SK-N-SH (cell line): Measurements from ENCODE around the gene P2RX5. TPM values are rescaled to one million over a fixed set of nuclear protein-coding genes. Genes with fewer than 3 reads are reported as not detected.

Source experiments
- CTCF ChIA-PET: fragments of 300-600, 350-600 bp; formaldehyde crosslinking; extraction: SDS; loops from one replicate; lab custom pipeline; 2021; lab: Yijun Ruan, JAX
- POLR2A ChIA-PET: fragments of 350-600 bp; sonication (Branson Sonifier 250); formaldehyde crosslinking; extraction: SDS; loops from one replicate; lab custom pipeline; 2020; ENCODE audit warnings: antibody characterized with exemption, inconsistent platforms; lab: Yijun Ruan, JAX
- DNase-seq: peaks from one replicate; pipeline ENCODE4 v3.0.0; 2012
- H2AFZ ChIP-seq: fragments of 200-600 bp; sonication (generic); 2 replicates; pipeline ENCODE4 v1.8.1; 2016; ENCODE audit warnings: antibody characterized with exemption, mild to moderate bottlenecking, low read depth
- H3F3A ChIP-seq: fragments of 200-600 bp; sonication (generic); replicated peaks from 2 replicates; pipeline ENCODE3; 2016; ENCODE audit warnings: antibody characterized with exemption, mild to moderate bottlenecking; ENCODE audit not compliant: insufficient read depth
- H3K27ac ChIP-seq, 2 experiments: fragments of 200-500 bp in 1 of 2; fragments of 200-600 bp in 1 of 2; sonication (Bioruptor generic) in 1 of 2; sonication (generic), shearing (Covaris generic) in 1 of 2; 2 replicates each; pipeline versions ENCODE4 v1.5.1 to v1.6.1; 2014 to 2016; ENCODE audit warnings: low read depth in 2 of 2, inconsistent platforms in 1 of 2, low read length in 1 of 2, mild to moderate bottlenecking in 1 of 2, mixed read lengths in 1 of 2
- H3K27me3 ChIP-seq: fragments of 200-600 bp; sonication (generic), shearing (Covaris generic); 2 replicates; pipeline ENCODE4 v1.6.1; 2016; ENCODE audit warnings: mixed run types; ENCODE audit not compliant: insufficient read depth
- H3K36me3 ChIP-seq, 2 experiments: fragments of 200-500 bp in 1 of 2; fragments of 200-600 bp in 1 of 2; sonication (Bioruptor generic) in 1 of 2; sonication (generic) in 1 of 2; replicated peaks in 1 of 2; 2 replicates each; pipeline versions ENCODE3 to v1.5.1; 2014 to 2016; ENCODE audit warnings: low read length in 1 of 2, mild to moderate bottlenecking in 1 of 2; ENCODE audit not compliant: insufficient read depth in 2 of 2, control insufficient read depth in 1 of 2
- H3K4me1 ChIP-seq, 2 experiments: fragments of 200-500 bp in 1 of 2; fragments of 200-600 bp in 1 of 2; sonication (Bioruptor generic) in 1 of 2; sonication (generic), shearing (Covaris generic) in 1 of 2; 2 replicates each; pipeline versions ENCODE4 v1.5.1 to v1.6.1; 2014 to 2016; ENCODE audit warnings: low read depth in 1 of 2, low read length in 1 of 2, mixed run types in 1 of 2; ENCODE audit not compliant: insufficient read depth in 2 of 2, control insufficient read depth in 1 of 2
- H3K4me2 ChIP-seq: fragments of 200-600 bp; sonication (generic), shearing (Covaris generic); 2 replicates; pipeline ENCODE4 v1.6.1; 2017; ENCODE audit warnings: mixed run types
- H3K4me3 ChIP-seq, 2 experiments: fragments of 200-500 bp in 1 of 2; fragments of 200-600 bp in 1 of 2; sonication (Bioruptor generic) in 1 of 2; sonication (generic), shearing (Covaris generic) in 1 of 2; 2 replicates each; pipeline versions ENCODE4 v1.5.1 to v1.8.1; 2014 to 2016; ENCODE audit warnings: low read depth in 2 of 2, inconsistent platforms in 1 of 2, low read length in 1 of 2, mild to moderate bottlenecking in 1 of 2, mixed read lengths in 1 of 2, moderate library complexity in 1 of 2
- H3K79me2 ChIP-seq: fragments of 200-600 bp; sonication (generic); 2 replicates; pipeline ENCODE4 v1.8.1; 2017; ENCODE audit warnings: mild to moderate bottlenecking; ENCODE audit not compliant: insufficient read depth
- H3K9ac ChIP-seq: fragments of 200-600 bp; sonication (generic); 2 replicates; pipeline ENCODE4 v1.6.1; 2017; ENCODE audit warnings: mixed run types
- H3K9me2 ChIP-seq: fragments of 200-600 bp; sonication (generic); 2 replicates; pipeline ENCODE4 v1.6.1; 2017; ENCODE audit warnings: mixed run types
- H3K9me3 ChIP-seq: fragments of 200-600 bp; sonication (generic); 2 replicates; pipeline ENCODE4 v1.6.1; 2017; ENCODE audit warnings: mixed run types, mild to moderate bottlenecking, moderate library complexity
- H4K20me1 ChIP-seq: fragments of 200-600 bp; sonication (generic); 2 replicates; pipeline ENCODE4 v1.6.1; 2017; ENCODE audit warnings: mild to moderate bottlenecking, mixed run types; ENCODE audit not compliant: insufficient read depth
- CHD2 ChIP-seq: fragments of 150-350 bp; IDR thresholded peaks from 2 replicates; pipeline ENCODE4 v1.6.1; 2018; ENCODE audit warnings: low read length; ENCODE audit not compliant: partially characterized antibody
- CTCF ChIP-seq: fragments of 200-600 bp; sonication (generic); IDR thresholded peaks from 2 replicates; pipeline ENCODE4 v1.6.1; 2017; ENCODE audit warnings: antibody characterized with exemption, mild to moderate bottlenecking, moderate library complexity
- ELF1 ChIP-seq: IDR thresholded peaks from 2 replicates; pipeline ENCODE4 v1.4.0; 2012
- EP300 ChIP-seq, 2 experiments: IDR thresholded peaks; 2 replicates each; pipeline versions ENCODE4 v1.4.0 to v1.6.1; 2012; ENCODE audit warnings: borderline replicate concordance in 1 of 2, low read depth in 1 of 2, low read length in 1 of 2
- FOXJ3 ChIP-seq: sonication (generic); formaldehyde crosslinking; IDR thresholded peaks from 2 replicates; pipeline ENCODE4 v1.5.1; 2020; ENCODE audit warnings: mild to moderate bottlenecking, missing genetic modification reagents
- GATA2 ChIP-seq: sonication (generic); formaldehyde crosslinking; IDR thresholded peaks from 2 replicates; pipeline ENCODE4 v1.5.0; 2020; ENCODE audit warnings: mild to moderate bottlenecking, missing genetic modification reagents
- JUND ChIP-seq: IDR thresholded peaks from 2 replicates; pipeline ENCODE4 v1.4.0; 2012
- MEF2A ChIP-seq: IDR thresholded peaks from 2 replicates; pipeline ENCODE4 v1.4.0; 2012; ENCODE audit warnings: low read depth, borderline replicate concordance
- MXI1 ChIP-seq: IDR thresholded peaks from 2 replicates; pipeline ENCODE4 v1.6.1; 2012; ENCODE audit warnings: mild to moderate bottlenecking, low read depth, low read length, improper control_type of control experiment
- NFIC ChIP-seq: IDR thresholded peaks from 2 replicates; pipeline ENCODE4 v1.4.0; 2012; ENCODE audit warnings: borderline replicate concordance
- NRF1 ChIP-seq: IDR thresholded peaks from 2 replicates; pipeline ENCODE4 v1.6.1; 2012; ENCODE audit warnings: low read depth, mild to moderate bottlenecking, low read length
- PBX3 ChIP-seq: IDR thresholded peaks from 2 replicates; pipeline ENCODE4; 2012
- POLR2AphosphoS5 ChIP-seq: IDR thresholded peaks from 2 replicates; pipeline ENCODE4 v1.6.1; 2012; ENCODE audit warnings: low read depth, low read length
- RAD21 ChIP-seq: IDR thresholded peaks from 2 replicates; pipeline ENCODE4 v1.6.1; 2012; ENCODE audit warnings: mild to moderate bottlenecking, low read length
- RCOR1 ChIP-seq: fragments of 150-350 bp; IDR thresholded peaks from 2 replicates; pipeline ENCODE4 v1.6.1; 2017; ENCODE audit warnings: antibody characterized with exemption, low read length
- RFX5 ChIP-seq: IDR thresholded peaks from 2 replicates; pipeline ENCODE4 v1.6.1; 2012; ENCODE audit warnings: mild to moderate bottlenecking, improper control_type of control experiment, low read length
- RXRA ChIP-seq: IDR thresholded peaks from 2 replicates; pipeline ENCODE4 v1.4.0; 2012; ENCODE audit warnings: low read depth, mild to moderate bottlenecking, borderline replicate concordance
- SIN3A ChIP-seq: IDR thresholded peaks from 2 replicates; pipeline ENCODE4 v1.6.1; 2012; ENCODE audit warnings: low read depth, mild to moderate bottlenecking, low read length, moderate library complexity, borderline replicate concordance
- SMC3 ChIP-seq: IDR thresholded peaks from 2 replicates; pipeline ENCODE4 v1.6.1; 2012; ENCODE audit warnings: low read depth, low read length, improper control_type of control experiment
- TAF1 ChIP-seq: IDR thresholded peaks from 2 replicates; pipeline ENCODE4 v1.6.1; 2012; ENCODE audit warnings: low read depth, mild to moderate bottlenecking, low read length, moderate library complexity, borderline replicate concordance
- TCF12 ChIP-seq: IDR thresholded peaks from 2 replicates; pipeline ENCODE4 v1.4.0; 2012
- USF2 ChIP-seq: fragments of 150-350 bp; IDR thresholded peaks from 2 replicates; pipeline ENCODE4 v1.6.1; 2017; ENCODE audit warnings: antibody characterized with exemption, low read length, low read depth, borderline replicate concordance
- YY1 ChIP-seq: IDR thresholded peaks from 2 replicates; pipeline ENCODE4 v1.4.0; 2012; ENCODE audit warnings: low read depth, mild to moderate bottlenecking
- ZBTB33 ChIP-seq: IDR thresholded peaks from 2 replicates; pipeline ENCODE4 v1.4.0; 2012; ENCODE audit warnings: low read depth, borderline replicate concordance
- WGBS: methylation state at CpG from one replicate; pipeline ENCODE4 v1.1.6; 2017; ENCODE audit warnings: low lambda C conversion rate; 5-methylcytosine and 5-hydroxymethylcytosine counted together
- polyA plus RNA-seq, 3 experiments: library from polyadenylated mRNA; depleted of rRNA; stranded (reverse); fragments of >200 nt; gene quantifications; 2 replicates each; pipeline ENCODE4 v1.2.3, GENCODE V29; 2012

The P2RX5 gene
- polyA plus RNA-seq, 1 of the 3 experiments (the other 2 are of a cell fraction) = 0.97 TPM

- ChIA-PET POLR2A (no interaction called here), CTCF (interaction anchor here (0.9 to 5.3 kb wide), 15 partner anchors 10 to 862 kb away, joined by 3 to 35 read pairs (median 4); partner anchors contain the start of genes CTNS, NCBP3, SHPK and TAX1BP3)
- H3K9ac ChIP-seq = no peak overlapping the region
- H3K27me3 ChIP-seq = no peaks in the 10 kb centered on the region
- H3K27ac ChIP-seq = no peak overlapping the region
- H3K4me3 ChIP-seq = no peak overlapping the region
- DNase-seq = peak; percentile 71
- no peaks in the 10 kb centered on the region for H3K9me3 ChIP-seq
- H3F3A ChIP-seq = no peaks in the 10 kb centered on the region
- no peaks in the 10 kb centered on the region for H3K79me2 ChIP-seq
- no peak overlapping the region for H2AFZ ChIP-seq
- no peaks in the 10 kb centered on the region for H3K9me2 ChIP-seq
- no peaks in the 10 kb centered on the region for H3K4me1 ChIP-seq
- peaks cover 0 to 8% of the 10 kb centered on the region in 2 experiments for H3K36me3 ChIP-seq
- H3K4me2 ChIP-seq = no peak overlapping the region
- WGBS = 76% methylated on average over 18 of the region's 20 CpGs
- H4K20me1 ChIP-seq = no peaks in the 10 kb centered on the region
- TF ChIP-seq MEF2A = no peak
- no peak for TF ChIP-seq NRF1
- peak; percentile 58 for TF ChIP-seq RAD21
- peak; percentile 68 for TF ChIP-seq SMC3
- TF ChIP-seq CTCF = peak; percentile 61
- no peak for TF ChIP-seq JUND
- TF ChIP-seq NFIC = no peak
Observed at GRCh38 chr17:3647769-3648555, 48.0 kb downstream of the P2RX5 start.

- Histone ChIP-seq H3K9ac (no peak overlapping the region), H3K4me2 (no peak overlapping the region), H3K79me2 (no peaks in the 10 kb centered on the region), H2AFZ (no peak overlapping the region), H3K27ac (no peak overlapping the region), H3K27me3 (no peaks in the 10 kb centered on the region), H3K36me3 (peaks cover 0 to 8% of the 10 kb centered on the region in 2 experiments), H3K9me3 (no peaks in the 10 kb centered on the region), H4K20me1 (no peaks in the 10 kb centered on the region), H3F3A (no peaks in the 10 kb centered on the region), H3K4me1 (no peaks in the 10 kb centered on the region), H3K4me3 (no peak overlapping the region), H3K9me2 (no peaks in the 10 kb centered on the region)
- DNase-seq = no peak
- WGBS = 89% methylated on average over 12 of the region's 12 CpGs
- ChIA-PET CTCF (interaction anchor here (1.0 to 5.3 kb wide), 12 partner anchors 10 to 861 kb away, joined by 3 to 35 read pairs (median 4); partner anchors contain the start of genes CTNS, NCBP3, SHPK and TAX1BP3), POLR2A (no interaction called here)
- TF ChIP-seq MXI1 (no peak), JUND (no peak), ELF1 (no peak), RXRA (no peak), RFX5 (no peak), POLR2AphosphoS5 (no peak), TAF1 (no peak), YY1 (no peak), CHD2 (no peak), USF2 (no peak), TCF12 (no peak), FOXJ3 (CRISPR knock-in tag) (no peak), ZBTB33 (no peak), SIN3A (no peak), PBX3 (no peak), RCOR1 (no peak), EP300 (IDR thresholded peaks at IDR 0.05; ENCODE audit: borderline replicate concordance in 1 of 2, low read depth in 1 of 2, low read length in 1 of 2) (no peak), GATA2 (no peak), NRF1 (no peak)
Observed at GRCh38 chr17:3647251-3647650, 48.7 kb downstream of the P2RX5 start.
